Liver (tissue), 3 donors: Measurements from ENCODE around the gene MAMDC2.

Source experiments
- JUND ChIP-seq, 2 donors: IDR thresholded peaks; 2 replicates each; pipeline ENCODE4 v1.6.1; 2016; ENCODE audit warnings: antibody characterized with exemption in 2 of 2
- TAF1 ChIP-seq: conservative IDR thresholded peaks from 2 replicates; pipeline ENCODE4 v1.6.1; 2016; ENCODE audit warnings: antibody characterized with exemption, mild to moderate bottlenecking
- TF ChIP-seq, protein P1 (sequence below): IDR thresholded peaks from 2 replicates; pipeline ENCODE4 v1.6.1; 2016; ENCODE audit warnings: antibody characterized with exemption, mild to moderate bottlenecking
- TF ChIP-seq, protein P2 (sequence below): fragments of 150-350 bp; IDR thresholded peaks from 2 replicates; pipeline ENCODE4 v1.5.1; 2017; ENCODE audit warnings: improper control_type of control experiment, low read depth, low read length; ENCODE audit not compliant: missing input control
- TF ChIP-seq, protein P3 (sequence below): IDR thresholded peaks from 2 replicates; pipeline ENCODE4 v1.6.1; 2016; ENCODE audit warnings: antibody characterized with exemption
- donor health status: healthy.
- donor health status: healthy.

DNA sequence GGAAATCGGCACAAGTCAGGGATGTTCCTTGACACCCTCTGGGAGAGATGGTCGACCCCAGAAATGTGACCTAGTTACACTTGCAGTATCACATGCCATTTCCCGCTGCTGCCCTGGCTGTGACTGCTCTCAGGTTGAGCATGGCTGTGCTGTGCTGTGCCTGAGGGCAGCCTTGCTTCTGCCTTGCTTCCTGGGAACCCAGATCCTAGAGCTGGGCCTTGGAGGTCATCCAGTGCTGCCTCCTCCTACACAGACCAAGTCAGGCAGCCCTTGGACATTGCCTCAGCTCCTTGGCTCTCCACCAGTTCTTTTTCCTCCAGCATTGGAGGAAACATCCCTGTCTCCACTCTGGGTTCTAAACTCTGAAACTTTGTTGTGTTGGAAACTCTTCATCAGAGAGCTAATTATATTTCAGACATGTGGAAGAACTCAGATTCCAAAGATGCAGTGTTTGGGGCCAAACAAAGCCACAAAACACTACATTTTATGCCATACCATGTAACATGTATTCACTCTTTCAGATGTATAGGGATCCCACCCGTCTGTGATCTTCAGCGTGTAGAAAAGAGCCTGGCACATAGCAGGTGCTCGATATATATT, 6.1 kb downstream of the MAMDC2 start:
- no peak for TF ChIP-seq TAF1
- no peak for TF ChIP-seq JUND (IDR thresholded peaks at IDR 0.05)
- TF ChIP-seq, protein P1, sequence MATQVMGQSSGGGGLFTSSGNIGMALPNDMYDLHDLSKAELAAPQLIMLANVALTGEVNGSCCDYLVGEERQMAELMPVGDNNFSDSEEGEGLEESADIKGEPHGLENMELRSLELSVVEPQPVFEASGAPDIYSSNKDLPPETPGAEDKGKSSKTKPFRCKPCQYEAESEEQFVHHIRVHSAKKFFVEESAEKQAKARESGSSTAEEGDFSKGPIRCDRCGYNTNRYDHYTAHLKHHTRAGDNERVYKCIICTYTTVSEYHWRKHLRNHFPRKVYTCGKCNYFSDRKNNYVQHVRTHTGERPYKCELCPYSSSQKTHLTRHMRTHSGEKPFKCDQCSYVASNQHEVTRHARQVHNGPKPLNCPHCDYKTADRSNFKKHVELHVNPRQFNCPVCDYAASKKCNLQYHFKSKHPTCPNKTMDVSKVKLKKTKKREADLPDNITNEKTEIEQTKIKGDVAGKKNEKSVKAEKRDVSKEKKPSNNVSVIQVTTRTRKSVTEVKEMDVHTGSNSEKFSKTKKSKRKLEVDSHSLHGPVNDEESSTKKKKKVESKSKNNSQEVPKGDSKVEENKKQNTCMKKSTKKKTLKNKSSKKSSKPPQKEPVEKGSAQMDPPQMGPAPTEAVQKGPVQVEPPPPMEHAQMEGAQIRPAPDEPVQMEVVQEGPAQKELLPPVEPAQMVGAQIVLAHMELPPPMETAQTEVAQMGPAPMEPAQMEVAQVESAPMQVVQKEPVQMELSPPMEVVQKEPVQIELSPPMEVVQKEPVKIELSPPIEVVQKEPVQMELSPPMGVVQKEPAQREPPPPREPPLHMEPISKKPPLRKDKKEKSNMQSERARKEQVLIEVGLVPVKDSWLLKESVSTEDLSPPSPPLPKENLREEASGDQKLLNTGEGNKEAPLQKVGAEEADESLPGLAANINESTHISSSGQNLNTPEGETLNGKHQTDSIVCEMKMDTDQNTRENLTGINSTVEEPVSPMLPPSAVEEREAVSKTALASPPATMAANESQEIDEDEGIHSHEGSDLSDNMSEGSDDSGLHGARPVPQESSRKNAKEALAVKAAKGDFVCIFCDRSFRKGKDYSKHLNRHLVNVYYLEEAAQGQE: no peak
- TF ChIP-seq, protein P2, sequence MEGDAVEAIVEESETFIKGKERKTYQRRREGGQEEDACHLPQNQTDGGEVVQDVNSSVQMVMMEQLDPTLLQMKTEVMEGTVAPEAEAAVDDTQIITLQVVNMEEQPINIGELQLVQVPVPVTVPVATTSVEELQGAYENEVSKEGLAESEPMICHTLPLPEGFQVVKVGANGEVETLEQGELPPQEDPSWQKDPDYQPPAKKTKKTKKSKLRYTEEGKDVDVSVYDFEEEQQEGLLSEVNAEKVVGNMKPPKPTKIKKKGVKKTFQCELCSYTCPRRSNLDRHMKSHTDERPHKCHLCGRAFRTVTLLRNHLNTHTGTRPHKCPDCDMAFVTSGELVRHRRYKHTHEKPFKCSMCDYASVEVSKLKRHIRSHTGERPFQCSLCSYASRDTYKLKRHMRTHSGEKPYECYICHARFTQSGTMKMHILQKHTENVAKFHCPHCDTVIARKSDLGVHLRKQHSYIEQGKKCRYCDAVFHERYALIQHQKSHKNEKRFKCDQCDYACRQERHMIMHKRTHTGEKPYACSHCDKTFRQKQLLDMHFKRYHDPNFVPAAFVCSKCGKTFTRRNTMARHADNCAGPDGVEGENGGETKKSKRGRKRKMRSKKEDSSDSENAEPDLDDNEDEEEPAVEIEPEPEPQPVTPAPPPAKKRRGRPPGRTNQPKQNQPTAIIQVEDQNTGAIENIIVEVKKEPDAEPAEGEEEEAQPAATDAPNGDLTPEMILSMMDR: no peak
- TF ChIP-seq, protein P3, sequence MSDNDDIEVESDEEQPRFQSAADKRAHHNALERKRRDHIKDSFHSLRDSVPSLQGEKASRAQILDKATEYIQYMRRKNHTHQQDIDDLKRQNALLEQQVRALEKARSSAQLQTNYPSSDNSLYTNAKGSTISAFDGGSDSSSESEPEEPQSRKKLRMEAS: no peak
